GM19023 (cell line): ENCODE measurements around the gene NT5DC2.

Source experiments
- ATAC-seq: cut with Tn5 transposase; IDR thresholded peaks from one replicate; pipeline ENCODE4 v1.9.1; 2021; ENCODE audit warnings: mild to moderate bottlenecking, moderate library complexity; ENCODE audit not compliant: unreplicated experiment

NT5DC2 gene

GRCh38 chr3:52490035-52490938 is 43.4 kb downstream of the NT5DC2 start:
- ATAC-seq = no peak

GRCh38 chr3:52489453-52489852 is 44.2 kb downstream of the NT5DC2 start:
- ATAC-seq = no peak

GRCh38 chr3:52488746-52489145 is 44.9 kb downstream of the NT5DC2 start:
- ATAC-seq = no peak

- ATAC-seq = no peak
Measured at GRCh38 chr3:52487788-52488691, 45.6 kb downstream of the NT5DC2 start.

- no peak for ATAC-seq
Measured at GRCh38 chr3:52487050-52487787, 46.4 kb downstream of the NT5DC2 start.

- no peak for ATAC-seq
Measured at GRCh38 chr3:52484680-52485461, 48.8 kb downstream of the NT5DC2 start.

GRCh38 chr3:52483577-52484381 is 49.9 kb downstream of the NT5DC2 start:
- no peak for ATAC-seq

GRCh38 chr3:52483081-52483480 is 50.6 kb downstream of the NT5DC2 start:
- no peak for ATAC-seq

- ATAC-seq = no peak
Measured at GRCh38 chr3:52481819-52482521, 51.7 kb downstream of the NT5DC2 start.

GRCh38 chr3:52480768-52481715 is 52.6 kb downstream of the NT5DC2 start:
- ATAC-seq = no peak

GRCh38 chr3:52479877-52480575 is 53.6 kb downstream of the NT5DC2 start:
- no peak for ATAC-seq

- no peak for ATAC-seq
Measured at GRCh38 chr3:52479037-52479876, 54.4 kb downstream of the NT5DC2 start.

- ATAC-seq = no peak
Measured at GRCh38 chr3:52477796-52478095, 55.9 kb downstream of the NT5DC2 start.

GRCh38 chr3:52477076-52477795 is 56.4 kb downstream of the NT5DC2 start:
- no peak for ATAC-seq
